GM20000 (cell line): ENCODE measurements around the gene SC5D.

ENCODE experiments used
- DNase-seq: peaks from one replicate; pipeline ENCODE4 v3.0.0; 2012; ENCODE audit warnings: low spot score
- TF ChIP-seq, protein P1 (sequence below): IDR thresholded peaks from 2 replicates; pipeline ENCODE4 v1.5.1; 2012; ENCODE audit warnings: mild to moderate bottlenecking, control low read depth; ENCODE audit errors: extremely low read depth, missing control alignments

The SC5D gene

DNA sequence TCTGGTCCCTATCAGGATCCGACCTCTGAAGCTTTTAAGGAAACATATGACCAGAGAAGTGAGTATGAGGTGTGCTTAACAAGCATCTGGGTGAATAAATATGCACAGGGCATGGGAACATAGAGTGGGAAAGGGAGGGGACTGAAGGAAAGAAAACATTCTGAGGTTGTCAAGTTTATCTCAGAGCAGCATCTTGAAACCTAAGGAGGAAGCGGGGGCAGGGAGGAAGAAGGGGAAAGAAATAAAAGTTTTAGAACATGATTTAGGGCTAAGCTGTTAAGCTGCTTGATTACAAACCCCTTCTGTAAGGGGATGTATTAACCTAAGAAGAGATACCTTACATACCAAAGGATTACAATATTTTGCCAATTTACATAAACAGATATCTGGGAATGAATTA, 24.0 kb upstream of the SC5D start:
- TF ChIP-seq, protein P1, sequence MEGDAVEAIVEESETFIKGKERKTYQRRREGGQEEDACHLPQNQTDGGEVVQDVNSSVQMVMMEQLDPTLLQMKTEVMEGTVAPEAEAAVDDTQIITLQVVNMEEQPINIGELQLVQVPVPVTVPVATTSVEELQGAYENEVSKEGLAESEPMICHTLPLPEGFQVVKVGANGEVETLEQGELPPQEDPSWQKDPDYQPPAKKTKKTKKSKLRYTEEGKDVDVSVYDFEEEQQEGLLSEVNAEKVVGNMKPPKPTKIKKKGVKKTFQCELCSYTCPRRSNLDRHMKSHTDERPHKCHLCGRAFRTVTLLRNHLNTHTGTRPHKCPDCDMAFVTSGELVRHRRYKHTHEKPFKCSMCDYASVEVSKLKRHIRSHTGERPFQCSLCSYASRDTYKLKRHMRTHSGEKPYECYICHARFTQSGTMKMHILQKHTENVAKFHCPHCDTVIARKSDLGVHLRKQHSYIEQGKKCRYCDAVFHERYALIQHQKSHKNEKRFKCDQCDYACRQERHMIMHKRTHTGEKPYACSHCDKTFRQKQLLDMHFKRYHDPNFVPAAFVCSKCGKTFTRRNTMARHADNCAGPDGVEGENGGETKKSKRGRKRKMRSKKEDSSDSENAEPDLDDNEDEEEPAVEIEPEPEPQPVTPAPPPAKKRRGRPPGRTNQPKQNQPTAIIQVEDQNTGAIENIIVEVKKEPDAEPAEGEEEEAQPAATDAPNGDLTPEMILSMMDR, result no peak
- DNase-seq, result no peak

DNA sequence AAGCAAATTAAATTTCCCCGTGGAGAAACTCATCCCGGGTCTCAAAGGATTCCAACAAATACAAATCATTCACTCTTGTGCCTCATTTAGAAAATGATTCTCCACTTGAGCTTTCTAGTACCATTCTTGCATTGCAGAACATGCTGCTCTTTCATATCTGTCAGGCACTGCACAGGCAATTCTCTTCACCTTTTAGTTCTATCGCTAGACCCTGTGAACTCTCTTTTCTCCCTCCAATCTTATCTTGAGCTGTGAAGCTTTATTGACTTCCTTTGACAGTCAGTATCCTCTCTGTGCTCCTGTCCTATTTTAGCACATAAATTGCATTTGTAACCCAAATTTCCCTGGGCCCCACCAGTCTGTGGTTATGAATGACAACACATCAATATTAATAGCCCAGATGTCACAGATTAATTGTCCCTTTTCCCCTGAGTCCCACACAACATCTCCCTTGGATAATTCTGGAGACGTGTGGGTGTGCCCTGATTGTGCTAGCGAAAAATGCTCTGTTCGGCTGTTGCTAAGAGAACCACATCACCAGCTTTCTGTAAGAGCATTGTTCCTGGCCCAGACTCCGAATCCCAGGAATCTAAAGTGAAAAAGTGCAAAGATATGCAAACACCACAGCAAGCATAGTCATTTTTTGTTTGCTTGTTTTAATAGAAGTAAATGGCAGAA, 22.4 kb upstream of the SC5D start:
- no peak for DNase-seq
- TF ChIP-seq, protein P1, result no peak

DNA sequence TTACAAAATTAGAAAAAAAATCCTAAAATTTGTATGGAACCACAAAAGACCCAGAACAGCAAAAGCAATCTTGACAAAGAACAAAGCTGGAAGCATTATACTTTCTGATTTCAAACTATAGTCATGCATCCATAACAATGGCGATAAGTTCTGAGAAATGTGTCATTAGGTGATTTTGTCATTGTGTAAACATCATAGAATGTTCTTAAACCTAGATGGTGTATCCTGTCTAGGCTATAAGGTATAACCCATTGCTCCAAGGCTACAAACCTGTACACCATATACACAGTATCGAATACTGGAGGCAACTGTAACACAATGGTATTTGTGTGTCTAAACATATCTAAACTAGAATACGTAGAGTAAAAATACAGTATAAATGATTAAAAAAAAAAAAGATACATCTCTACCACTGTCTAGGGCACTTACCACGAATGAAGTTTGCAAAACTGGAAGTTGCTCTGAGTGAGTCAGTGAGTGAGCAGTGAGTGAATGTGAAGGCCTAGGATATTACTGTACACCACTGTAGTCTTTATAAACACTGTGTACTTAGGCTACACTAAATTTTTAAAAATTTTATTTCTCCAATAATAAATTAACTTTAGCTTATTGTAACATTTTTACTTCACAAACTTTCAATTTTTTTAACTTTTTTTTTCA, 18.1 kb upstream of the SC5D start:
- DNase-seq, result no peak
- TF ChIP-seq, protein P1, result no peak

DNA sequence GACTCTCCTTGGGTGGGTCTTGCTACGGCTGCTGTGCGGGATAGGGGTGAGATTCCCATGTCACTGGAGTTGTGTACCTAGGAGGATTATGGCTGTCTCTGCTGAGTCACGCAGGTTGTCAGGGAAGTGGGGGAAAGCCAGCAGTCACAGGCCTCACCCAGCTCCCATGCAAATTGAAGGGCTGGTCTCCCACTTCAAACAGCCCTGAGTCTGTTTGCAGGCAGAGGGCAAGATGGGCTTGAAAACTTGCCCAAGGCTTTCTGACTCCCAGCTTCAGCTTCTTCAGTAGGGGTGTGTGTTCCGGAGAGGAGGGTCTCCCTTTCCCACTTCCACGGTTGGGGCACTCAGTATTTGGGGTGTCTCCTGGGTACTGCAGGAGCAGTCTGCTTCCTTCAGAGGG, 10.9 kb upstream of the SC5D start:
- TF ChIP-seq, protein P1, result no peak
- no peak for DNase-seq

DNA sequence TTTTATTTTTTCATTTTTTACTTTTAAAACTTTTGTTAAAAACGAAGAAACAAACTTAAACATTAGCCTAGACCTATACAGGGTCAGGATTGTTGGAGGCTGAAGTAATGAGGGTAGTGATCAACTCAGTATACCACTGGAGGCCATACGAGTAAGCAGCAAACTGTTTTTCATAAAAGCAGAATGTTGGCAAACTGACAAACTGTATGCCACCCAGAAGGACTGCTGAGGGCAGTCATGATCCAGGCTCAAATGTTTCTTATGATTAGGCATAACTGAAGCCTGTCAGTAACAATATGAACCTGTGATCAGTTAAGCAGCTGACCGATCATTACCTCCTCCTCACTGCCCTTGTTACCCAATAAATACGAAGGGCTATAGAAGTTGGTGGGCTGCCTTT, 10.2 kb upstream of the SC5D start:
- TF ChIP-seq, protein P1, result no peak
- no peak for DNase-seq

DNA sequence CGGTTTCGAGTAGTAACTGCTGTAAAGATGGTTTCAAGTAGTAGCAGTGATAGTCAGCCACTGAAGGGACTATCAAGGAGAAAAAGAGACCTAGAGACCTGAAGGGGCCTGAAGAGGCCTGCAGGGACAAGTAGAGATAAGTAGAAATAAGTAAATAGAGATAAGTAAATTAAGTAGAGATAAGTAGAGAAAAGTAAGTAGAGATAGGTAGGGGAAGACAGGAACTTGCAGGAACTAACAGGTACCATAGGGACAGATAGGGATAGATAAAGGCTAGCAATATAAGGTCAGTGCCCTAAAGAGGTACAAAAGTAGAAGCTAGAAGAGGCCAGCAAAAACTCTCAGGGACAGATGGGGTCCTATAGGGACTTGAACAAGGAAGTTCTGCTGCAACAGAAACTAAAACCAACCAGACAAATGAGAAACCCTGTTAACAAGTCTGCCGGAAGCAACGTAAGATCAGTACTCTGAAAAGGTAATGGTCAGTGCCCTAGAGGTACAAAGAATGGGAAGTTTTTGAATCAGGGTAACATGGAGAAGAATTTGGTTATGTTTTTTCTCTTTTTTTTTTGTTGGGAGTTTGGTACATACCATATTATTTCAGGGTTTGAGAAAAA, 9.6 kb upstream of the SC5D start:
- TF ChIP-seq, protein P1, result no peak
- peak; percentile 26 for DNase-seq

DNA sequence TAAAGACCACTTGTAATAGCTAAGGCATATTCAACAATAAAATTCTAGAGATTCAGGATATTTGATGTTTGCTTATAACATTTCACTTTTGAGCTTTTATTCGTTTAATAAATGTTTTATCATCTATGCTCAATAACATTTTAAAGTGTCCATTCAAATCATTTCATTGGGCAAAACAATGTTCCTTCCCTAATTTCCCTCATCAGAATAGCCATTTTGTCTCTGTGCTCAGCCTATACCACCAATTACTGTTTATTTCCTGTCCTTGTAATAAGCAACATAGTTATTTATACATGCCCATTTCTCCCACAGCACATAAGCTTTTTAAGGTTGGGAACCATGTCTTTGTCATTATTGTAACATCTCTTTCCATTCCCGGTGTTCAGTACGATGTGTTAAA, 1.3 kb upstream of the SC5D start:
- DNase-seq, result no peak
- TF ChIP-seq, protein P1, result no peak
